ENCODE data around the gene WAC.

DNA sequence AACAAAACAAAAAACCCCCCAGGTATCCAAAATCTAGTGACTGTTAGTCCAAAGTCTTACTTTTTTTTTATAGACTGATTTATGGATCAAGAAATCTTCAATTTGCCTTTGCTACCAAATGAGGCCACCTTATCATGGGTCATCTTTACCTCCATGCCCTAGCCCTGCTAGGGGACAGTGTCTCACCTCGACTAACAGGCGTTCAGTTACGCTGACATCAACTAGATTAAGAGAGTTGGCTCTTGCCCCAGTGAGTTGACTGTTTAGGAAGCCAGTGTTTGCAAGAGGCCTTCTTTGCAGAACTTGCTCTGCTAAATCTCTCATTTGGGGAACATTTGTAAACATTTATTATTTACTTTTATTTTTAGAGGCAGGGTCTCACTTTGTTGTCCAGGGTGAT lies 36.9 kb upstream of the WAC start:
- TF ChIP-seq, protein P1, sequence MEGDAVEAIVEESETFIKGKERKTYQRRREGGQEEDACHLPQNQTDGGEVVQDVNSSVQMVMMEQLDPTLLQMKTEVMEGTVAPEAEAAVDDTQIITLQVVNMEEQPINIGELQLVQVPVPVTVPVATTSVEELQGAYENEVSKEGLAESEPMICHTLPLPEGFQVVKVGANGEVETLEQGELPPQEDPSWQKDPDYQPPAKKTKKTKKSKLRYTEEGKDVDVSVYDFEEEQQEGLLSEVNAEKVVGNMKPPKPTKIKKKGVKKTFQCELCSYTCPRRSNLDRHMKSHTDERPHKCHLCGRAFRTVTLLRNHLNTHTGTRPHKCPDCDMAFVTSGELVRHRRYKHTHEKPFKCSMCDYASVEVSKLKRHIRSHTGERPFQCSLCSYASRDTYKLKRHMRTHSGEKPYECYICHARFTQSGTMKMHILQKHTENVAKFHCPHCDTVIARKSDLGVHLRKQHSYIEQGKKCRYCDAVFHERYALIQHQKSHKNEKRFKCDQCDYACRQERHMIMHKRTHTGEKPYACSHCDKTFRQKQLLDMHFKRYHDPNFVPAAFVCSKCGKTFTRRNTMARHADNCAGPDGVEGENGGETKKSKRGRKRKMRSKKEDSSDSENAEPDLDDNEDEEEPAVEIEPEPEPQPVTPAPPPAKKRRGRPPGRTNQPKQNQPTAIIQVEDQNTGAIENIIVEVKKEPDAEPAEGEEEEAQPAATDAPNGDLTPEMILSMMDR (conservative IDR thresholded peaks at IDR 0.05; ENCODE audit: low read length): no peak
- no peak for TF ChIP-seq EZH2phosphoT487 (IDR thresholded peaks at IDR 0.05; ENCODE audit: borderline replicate concordance, low read depth, low read length)
